22Rv1 (cell line): Measurements from ENCODE around the gene FLVCR2.

Experiments used
- CTCF ChIP-seq: fragments of 450-650 bp; IDR thresholded peaks from 2 replicates; pipeline ENCODE4 v1.5.1; 2017; ENCODE audit warnings: mild to moderate bottlenecking
- ZFX ChIP-seq: fragments of 450-650 bp; IDR thresholded peaks from 2 replicates; pipeline ENCODE4 v1.6.1; 2017; ENCODE audit warnings: antibody characterized with exemption, borderline replicate concordance

DNA sequence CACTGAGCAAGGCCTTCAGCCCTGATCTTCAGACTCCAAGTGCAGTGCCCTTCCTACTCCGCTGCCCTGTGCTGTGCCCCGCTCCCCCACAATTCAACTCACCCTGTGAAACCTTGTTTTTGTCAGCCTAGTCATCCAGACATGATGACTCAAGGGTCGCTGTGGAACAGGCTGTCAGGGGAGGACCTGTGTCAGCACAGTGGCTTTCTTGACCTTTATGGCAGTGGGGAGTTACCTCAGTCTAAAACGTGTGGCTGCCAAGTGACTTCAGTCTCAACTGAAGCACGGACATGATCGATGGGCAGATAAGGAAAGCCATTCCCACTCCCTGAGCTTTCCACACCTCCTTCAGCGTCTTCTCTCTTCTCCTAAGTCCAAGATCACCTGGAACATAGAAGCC is 16.3 kb upstream of the FLVCR2 start:
- TF ChIP-seq CTCF (no peak), ZFX (no peak)
